22Rv1 (cell line): ENCODE results near the gene GSTO2.

Source experiments
- H3K27ac ChIP-seq: fragments of 450-650 bp; 2 replicates; pipeline ENCODE4 v1.5.1; 2017
- CTCF ChIP-seq: fragments of 450-650 bp; IDR thresholded peaks from 2 replicates; pipeline ENCODE4 v1.5.1; 2017; ENCODE audit warnings: mild to moderate bottlenecking
- ZFX ChIP-seq: fragments of 450-650 bp; IDR thresholded peaks from 2 replicates; pipeline ENCODE4 v1.6.1; 2017; ENCODE audit warnings: antibody characterized with exemption, borderline replicate concordance

The GSTO2 gene

GRCh38 chr10:104323085-104323484, 54.1 kb downstream of the GSTO2 start:
- TF ChIP-seq CTCF: no peak
- no peak for TF ChIP-seq ZFX
- no peak overlapping the region for H3K27ac ChIP-seq

GRCh38 chr10:104323760-104324201, 54.8 kb downstream of the GSTO2 start:
- H3K27ac ChIP-seq: no peak overlapping the region

GRCh38 chr10:104324221-104324686, 55.3 kb downstream of the GSTO2 start:
- no peak for TF ChIP-seq ZFX
- no peak for TF ChIP-seq CTCF
- no peak overlapping the region for H3K27ac ChIP-seq

More at GRCh38 chr10:104323760-104324201, 54.8 kb downstream of the GSTO2 start:
- no peak for TF ChIP-seq ZFX
- no peak for TF ChIP-seq CTCF

GRCh38 chr10:104324931-104325330, 55.9 kb downstream of the GSTO2 start:
- no peak overlapping the region for H3K27ac ChIP-seq
- TF ChIP-seq ZFX (no peak), CTCF (no peak)

- H3K27ac ChIP-seq: no peak overlapping the region
- TF ChIP-seq ZFX (no peak), CTCF (no peak)
Observed at GRCh38 chr10:104325436-104326435, 56.8 kb downstream of the GSTO2 start.

GRCh38 chr10:104326991-104327610, 58.1 kb downstream of the GSTO2 start:
- H3K27ac ChIP-seq: no peak overlapping the region
- no peak for TF ChIP-seq ZFX
- no peak for TF ChIP-seq CTCF
